ENCODE results near the gene DMD.

DMD gene

GRCh38 chrX:33195698-33196097 is 15.7 kb downstream of the DMD start:
- H3K4me1 ChIP-seq (ENCODE audit: control insufficient read depth in 1 of 2, insufficient read depth in 2 of 2, low read length in 2 of 2) = no peaks in the 10 kb centered on the region
- no peak overlapping the region for H3K18ac ChIP-seq (ENCODE audit: low read length)
- H3K14ac ChIP-seq (ENCODE audit: low read length) = no peak overlapping the region
- H2BK5ac ChIP-seq (ENCODE audit: low read depth, low read length, poor library complexity) = no peak overlapping the region
- H3K9ac ChIP-seq (ENCODE audit: low read length) = no peak overlapping the region
- no peak overlapping the region for H3K4me3 ChIP-seq (ENCODE audit: low read depth, low read length)
- no peak overlapping the region for H3K4me2 ChIP-seq (ENCODE audit: low read length)
- H3K4ac ChIP-seq (ENCODE audit: low read depth, low read length) = no peak overlapping the region
- no peak overlapping the region for H2AFZ ChIP-seq (ENCODE audit: insufficient read depth, low read length, poor library complexity)
- H2BK120ac ChIP-seq (ENCODE audit: insufficient read depth, low read length, poor library complexity) = no peak overlapping the region
- no peak overlapping the region for H4K12ac ChIP-seq (ENCODE audit: low read depth, low read length)
- no peak overlapping the region for H2BK12ac ChIP-seq (ENCODE audit: low read length)
- H3K23ac ChIP-seq (ENCODE audit: low read length) = no peak overlapping the region
- H4K8ac ChIP-seq (ENCODE audit: low read depth, low read length) = no peak overlapping the region
- DNase-seq = no peak
- no peaks in the 10 kb centered on the region for H3K36me3 ChIP-seq (ENCODE audit: control insufficient read depth in 1 of 2, insufficient read depth in 2 of 2, low read length in 2 of 2)
- H3K79me2 ChIP-seq (ENCODE audit: control insufficient read depth, insufficient read depth, low read length, poor library complexity) = no peaks in the 10 kb centered on the region
- H4K91ac ChIP-seq (ENCODE audit: low read depth, low read length) = no peak overlapping the region
- no CpG with 5 or more reads among the region's 1 CpG for WGBS (ENCODE audit: extremely low coverage, insufficient coverage, insufficient read length)
- H3K27me3 ChIP-seq (ENCODE audit: insufficient read depth, low read length) = no peaks in the 10 kb centered on the region
- no peak overlapping the region for H3K27ac ChIP-seq (ENCODE audit: low read depth, low read length)
- no peaks in the 10 kb centered on the region for H3K9me3 ChIP-seq (ENCODE audit: insufficient read depth, low read depth, low read length)
- no peaks in the 10 kb centered on the region for H3K79me1 ChIP-seq (ENCODE audit: low read length)
- H2AK5ac ChIP-seq (ENCODE audit: low read length) = no peak overlapping the region

GRCh38 chrX:33194876-33195433 is 16.4 kb downstream of the DMD start:
- Histone ChIP-seq H3K4me1 (ENCODE audit: control insufficient read depth in 1 of 2, insufficient read depth in 2 of 2, low read length in 2 of 2) (no peaks in the 10 kb centered on the region), H2BK12ac (ENCODE audit: low read length) (no peak overlapping the region), H3K27ac (ENCODE audit: low read depth, low read length) (no peak overlapping the region), H4K91ac (ENCODE audit: low read depth, low read length) (no peak overlapping the region), H4K8ac (ENCODE audit: low read depth, low read length) (no peak overlapping the region), H3K18ac (ENCODE audit: low read length) (no peak overlapping the region), H3K23ac (ENCODE audit: low read length) (no peak overlapping the region), H3K4ac (ENCODE audit: low read depth, low read length) (no peak overlapping the region), H3K79me2 (ENCODE audit: control insufficient read depth, insufficient read depth, low read length, poor library complexity) (no peaks in the 10 kb centered on the region), H3K9me3 (ENCODE audit: insufficient read depth, low read depth, low read length) (no peaks in the 10 kb centered on the region), H3K9ac (ENCODE audit: low read length) (no peak overlapping the region), H3K27me3 (ENCODE audit: insufficient read depth, low read length) (no peaks in the 10 kb centered on the region), H2BK5ac (ENCODE audit: low read depth, low read length, poor library complexity) (no peak overlapping the region), H3K14ac (ENCODE audit: low read length) (no peak overlapping the region), H2AFZ (ENCODE audit: insufficient read depth, low read length, poor library complexity) (no peak overlapping the region), H3K4me3 (ENCODE audit: low read depth, low read length) (no peak overlapping the region), H3K79me1 (ENCODE audit: low read length) (no peaks in the 10 kb centered on the region), H4K12ac (ENCODE audit: low read depth, low read length) (no peak overlapping the region), H2AK5ac (ENCODE audit: low read length) (no peak overlapping the region), H3K4me2 (ENCODE audit: low read length) (no peak overlapping the region), H2BK120ac (ENCODE audit: insufficient read depth, low read length, poor library complexity) (no peak overlapping the region), H3K36me3 (ENCODE audit: control insufficient read depth in 1 of 2, insufficient read depth in 2 of 2, low read length in 2 of 2) (no peaks in the 10 kb centered on the region)
- WGBS (ENCODE audit: extremely low coverage, insufficient coverage, insufficient read length) = no CpG with 5 or more reads among the region's 1 CpG
- no peak for DNase-seq

GRCh38 chrX:33194289-33194688 is 17.1 kb downstream of the DMD start:
- no peaks in the 10 kb centered on the region for H3K4me1 ChIP-seq (ENCODE audit: control insufficient read depth in 1 of 2, insufficient read depth in 2 of 2, low read length in 2 of 2)
- H4K8ac ChIP-seq (ENCODE audit: low read depth, low read length) = no peak overlapping the region
- no peak overlapping the region for H3K4me2 ChIP-seq (ENCODE audit: low read length)
- no peak overlapping the region for H2BK5ac ChIP-seq (ENCODE audit: low read depth, low read length, poor library complexity)
- no peak overlapping the region for H4K12ac ChIP-seq (ENCODE audit: low read depth, low read length)
- no peak overlapping the region for H3K27ac ChIP-seq (ENCODE audit: low read depth, low read length)
- H3K9me3 ChIP-seq (ENCODE audit: insufficient read depth, low read depth, low read length) = no peaks in the 10 kb centered on the region
- H3K9ac ChIP-seq (ENCODE audit: low read length) = no peak overlapping the region
- no peaks in the 10 kb centered on the region for H3K79me2 ChIP-seq (ENCODE audit: control insufficient read depth, insufficient read depth, low read length, poor library complexity)
- DNase-seq = no peak
- H3K79me1 ChIP-seq (ENCODE audit: low read length) = no peaks in the 10 kb centered on the region
- no peak overlapping the region for H3K18ac ChIP-seq (ENCODE audit: low read length)
- H2BK12ac ChIP-seq (ENCODE audit: low read length) = no peak overlapping the region
- H3K27me3 ChIP-seq (ENCODE audit: insufficient read depth, low read length) = no peaks in the 10 kb centered on the region
- H3K14ac ChIP-seq (ENCODE audit: low read length) = no peak overlapping the region
- H3K23ac ChIP-seq (ENCODE audit: low read length) = no peak overlapping the region
- no peak overlapping the region for H4K91ac ChIP-seq (ENCODE audit: low read depth, low read length)
- H2BK120ac ChIP-seq (ENCODE audit: insufficient read depth, low read length, poor library complexity) = no peak overlapping the region
- no peak overlapping the region for H3K4me3 ChIP-seq (ENCODE audit: low read depth, low read length)
- no peak overlapping the region for H3K4ac ChIP-seq (ENCODE audit: low read depth, low read length)
- H2AK5ac ChIP-seq (ENCODE audit: low read length) = no peak overlapping the region
- H2AFZ ChIP-seq (ENCODE audit: insufficient read depth, low read length, poor library complexity) = no peak overlapping the region
- H3K36me3 ChIP-seq (ENCODE audit: control insufficient read depth in 1 of 2, insufficient read depth in 2 of 2, low read length in 2 of 2) = no peaks in the 10 kb centered on the region
- WGBS (ENCODE audit: extremely low coverage, insufficient coverage, insufficient read length) = no CpG with 5 or more reads among the region's 2 CpGs

- Histone ChIP-seq H3K14ac (ENCODE audit: low read length) (no peak overlapping the region), H3K9ac (ENCODE audit: low read length) (no peak overlapping the region), H2AK5ac (ENCODE audit: low read length) (no peak overlapping the region), H3K4ac (ENCODE audit: low read depth, low read length) (no peak overlapping the region), H3K9me3 (ENCODE audit: insufficient read depth, low read depth, low read length) (no peaks in the 10 kb centered on the region), H3K36me3 (ENCODE audit: control insufficient read depth in 1 of 2, insufficient read depth in 2 of 2, low read length in 2 of 2) (no peaks in the 10 kb centered on the region), H3K4me1 (ENCODE audit: control insufficient read depth in 1 of 2, insufficient read depth in 2 of 2, low read length in 2 of 2) (peaks cover 0 to 1% of the 10 kb centered on the region in 2 experiments), H3K79me2 (ENCODE audit: control insufficient read depth, insufficient read depth, low read length, poor library complexity) (no peaks in the 10 kb centered on the region), H2AFZ (ENCODE audit: insufficient read depth, low read length, poor library complexity) (no peak overlapping the region), H4K8ac (ENCODE audit: low read depth, low read length) (no peak overlapping the region), H2BK5ac (ENCODE audit: low read depth, low read length, poor library complexity) (no peak overlapping the region), H3K18ac (ENCODE audit: low read length) (no peak overlapping the region), H4K12ac (ENCODE audit: low read depth, low read length) (no peak overlapping the region), H2BK120ac (ENCODE audit: insufficient read depth, low read length, poor library complexity) (no peak overlapping the region), H3K23ac (ENCODE audit: low read length) (no peak overlapping the region), H2BK12ac (ENCODE audit: low read length) (no peak overlapping the region), H3K27me3 (ENCODE audit: insufficient read depth, low read length) (no peaks in the 10 kb centered on the region), H3K79me1 (ENCODE audit: low read length) (no peaks in the 10 kb centered on the region), H4K91ac (ENCODE audit: low read depth, low read length) (no peak overlapping the region), H3K27ac (ENCODE audit: low read depth, low read length) (no peak overlapping the region), H3K4me2 (ENCODE audit: low read length) (no peak overlapping the region), H3K4me3 (ENCODE audit: low read depth, low read length) (no peak overlapping the region)
- no peak for DNase-seq
- WGBS (ENCODE audit: extremely low coverage, insufficient coverage, insufficient read length) = no CpG with 5 or more reads among the region's 1 CpG
Measured at GRCh38 chrX:33190016-33190415, 21.3 kb downstream of the DMD start.

Data from trophoblast cell (in vitro differentiated cells and primary cell).